K562 (cell line): ENCODE data around the gene CCDC27. TPM values are rescaled to one million over a fixed set of nuclear protein-coding genes. Genes with fewer than 3 reads are reported as not detected.

Experiments used
- E2F3 ChIP-seq: fragments of 250-450 bp; sonication (Bioruptor Pico); IDR thresholded peaks from 2 replicates; pipeline ENCODE4 v1.4.0; 2020; ENCODE audit warnings: mild to moderate bottlenecking
- SP1 ChIP-seq: sonication (generic); formaldehyde crosslinking; IDR thresholded peaks from 2 replicates; pipeline ENCODE4 v1.8.1; 2022; ENCODE audit warnings: mild to moderate bottlenecking, missing genetic modification reagents
- SPI1 ChIP-seq: IDR thresholded peaks from 2 replicates; pipeline ENCODE4 v1.6.1; 2011; ENCODE audit warnings: low read depth, low read length, control low read depth, borderline replicate concordance
- XRCC4 ChIP-seq: IDR thresholded peaks from one replicate; pipeline ENCODE4 v1.6.1; 2011; ENCODE audit not compliant: insufficient read depth, insufficient read length; ENCODE audit errors: extremely low read depth
- ZBTB7A ChIP-seq: IDR thresholded peaks from 2 replicates; pipeline ENCODE4 v1.6.1; 2011; ENCODE audit warnings: low read depth, mild to moderate bottlenecking, low read length, moderate library complexity, borderline replicate concordance; ENCODE audit not compliant: control insufficient read depth
- polyA plus RNA-seq, 8 experiments: library from polyadenylated mRNA; depleted of rRNA in 4 of 8; stranded (reverse) in 5 of 8; unstranded in 3 of 8; fragments of >200 nt; fragmentation: Nextera tagmentation in 2 of 8; fragmentation: Illumina TruSeq in 1 of 8; extraction: Ambion mirVana in 2 of 8; extraction: Trizol in 1 of 8; gene quantifications; 2 replicates each; pipeline versions ENCODE4 v1.2.1 to v1.2.3, GENCODE V29; 2011 to 2014; ENCODE audit warnings: inconsistent platforms in 1 of 8, missing spikeins in 1 of 8
- total RNA-seq, 7 experiments: library from RNA; depleted of rRNA in 6 of 7; stranded (reverse); fragments of >200 nt in 6 of 7; fragmentation: Illumina TruSeq in 2 of 7; extraction: Trizol in 2 of 7; gene quantifications; 2 replicates each; pipeline versions ENCODE4 v1.2.1 to v1.2.3, GENCODE V29; 2011 to 2021; ENCODE audit warnings: low replicate concordance in 1 of 7
- TF ChIP-seq, protein P1 (sequence below): sonication (generic); formaldehyde crosslinking; IDR thresholded peaks from 2 replicates; pipeline ENCODE4 v1.8.0; 2022; ENCODE audit warnings: mild to moderate bottlenecking, missing genetic modification reagents, borderline replicate concordance
- TF ChIP-seq, protein P2 (sequence below): fragments of 250-450 bp; sonication (Bioruptor Pico); IDR thresholded peaks from 2 replicates; pipeline ENCODE4 v1.5.0; 2021; ENCODE audit warnings: mild to moderate bottlenecking, borderline replicate concordance
- TF ChIP-seq, protein P3 (sequence below), 2 experiments: fragments of 450-650 bp; conservative IDR thresholded peaks; 2 replicates each; pipeline ENCODE4 v1.6.1; 2017; ENCODE audit warnings: mild to moderate bottlenecking in 2 of 2, moderate library complexity in 2 of 2
- TF ChIP-seq, protein P4 (sequence below): fragments of 450-650 bp; IDR thresholded peaks from 2 replicates; pipeline ENCODE4 v1.6.1; 2016; ENCODE audit warnings: low read depth

Gene CCDC27
- total and polyA plus RNA-seq, 9 of the 15 experiments (the other 6 are each of a cell fraction or from before 2014, with no cell fraction given), result 0.01 to 0.04 TPM; not detected in 7

DNA sequence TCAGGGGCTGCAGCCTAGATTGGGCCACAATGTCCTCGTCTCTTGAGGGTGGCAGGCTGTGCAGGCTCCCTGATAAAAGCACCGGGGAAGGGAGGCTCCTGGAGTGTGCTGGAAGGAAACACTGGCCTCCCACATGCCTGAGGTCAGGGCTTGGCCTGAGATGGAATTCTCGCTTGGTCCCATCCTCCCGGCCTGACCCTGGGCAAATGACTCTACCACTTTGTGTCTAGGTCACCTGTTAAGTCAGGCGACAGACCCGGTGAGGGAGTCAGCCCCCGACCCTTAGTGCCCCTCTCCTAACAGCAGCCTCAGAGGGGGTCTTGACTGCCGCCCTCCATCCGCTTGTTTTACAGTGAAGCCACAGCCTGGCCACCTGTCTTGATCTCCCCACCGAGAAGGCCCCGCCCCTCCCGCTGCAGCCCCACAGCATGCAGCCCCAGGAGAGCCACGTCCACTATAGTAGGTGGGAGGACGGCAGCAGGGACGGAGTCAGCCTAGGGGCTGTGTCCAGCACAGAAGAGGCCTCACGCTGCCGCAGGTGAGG lies 22.8 kb downstream of the CCDC27 start (continued):
- TF ChIP-seq, protein P1, sequence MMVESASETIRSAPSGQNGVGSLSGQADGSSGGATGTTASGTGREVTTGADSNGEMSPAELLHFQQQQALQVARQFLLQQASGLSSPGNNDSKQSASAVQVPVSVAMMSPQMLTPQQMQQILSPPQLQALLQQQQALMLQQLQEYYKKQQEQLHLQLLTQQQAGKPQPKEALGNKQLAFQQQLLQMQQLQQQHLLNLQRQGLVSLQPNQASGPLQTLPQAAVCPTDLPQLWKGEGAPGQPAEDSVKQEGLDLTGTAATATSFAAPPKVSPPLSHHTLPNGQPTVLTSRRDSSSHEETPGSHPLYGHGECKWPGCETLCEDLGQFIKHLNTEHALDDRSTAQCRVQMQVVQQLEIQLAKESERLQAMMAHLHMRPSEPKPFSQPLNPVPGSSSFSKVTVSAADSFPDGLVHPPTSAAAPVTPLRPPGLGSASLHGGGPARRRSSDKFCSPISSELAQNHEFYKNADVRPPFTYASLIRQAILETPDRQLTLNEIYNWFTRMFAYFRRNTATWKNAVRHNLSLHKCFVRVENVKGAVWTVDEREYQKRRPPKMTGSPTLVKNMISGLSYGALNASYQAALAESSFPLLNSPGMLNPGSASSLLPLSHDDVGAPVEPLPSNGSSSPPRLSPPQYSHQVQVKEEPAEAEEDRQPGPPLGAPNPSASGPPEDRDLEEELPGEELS (CRISPR knock-in tag), result no peak; the same call in 1 of the 2 replicates
- TF ChIP-seq XRCC4 (no peak), SP1 (peak; percentile 49; the same call in 1 of the 2 replicates), E2F3 (CRISPR knock-in tag) (0 out of 2 replicates have a peak, but pooled peaks have one; percentile 33), ZBTB7A (0 out of 2 replicates have a peak, but pooled peaks have one; percentile 62), SPI1 (no peak)
- TF ChIP-seq, protein P2, sequence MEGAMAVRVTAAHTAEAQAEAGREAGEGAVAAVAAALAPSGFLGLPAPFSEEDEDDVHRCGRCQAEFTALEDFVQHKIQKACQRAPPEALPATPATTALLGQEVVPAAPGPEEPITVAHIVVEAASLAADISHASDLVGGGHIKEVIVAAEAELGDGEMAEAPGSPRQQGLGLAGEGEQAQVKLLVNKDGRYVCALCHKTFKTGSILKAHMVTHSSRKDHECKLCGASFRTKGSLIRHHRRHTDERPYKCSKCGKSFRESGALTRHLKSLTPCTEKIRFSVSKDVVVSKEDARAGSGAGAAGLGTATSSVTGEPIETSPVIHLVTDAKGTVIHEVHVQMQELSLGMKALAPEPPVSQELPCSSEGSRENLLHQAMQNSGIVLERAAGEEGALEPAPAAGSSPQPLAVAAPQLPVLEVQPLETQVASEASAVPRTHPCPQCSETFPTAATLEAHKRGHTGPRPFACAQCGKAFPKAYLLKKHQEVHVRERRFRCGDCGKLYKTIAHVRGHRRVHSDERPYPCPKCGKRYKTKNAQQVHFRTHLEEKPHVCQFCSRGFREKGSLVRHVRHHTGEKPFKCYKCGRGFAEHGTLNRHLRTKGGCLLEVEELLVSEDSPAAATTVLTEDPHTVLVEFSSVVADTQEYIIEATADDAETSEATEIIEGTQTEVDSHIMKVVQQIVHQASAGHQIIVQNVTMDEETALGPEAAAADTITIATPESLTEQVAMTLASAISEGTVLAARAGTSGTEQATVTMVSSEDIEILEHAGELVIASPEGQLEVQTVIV (CRISPR knock-in tag), result no peak
- TF ChIP-seq, protein P3, sequence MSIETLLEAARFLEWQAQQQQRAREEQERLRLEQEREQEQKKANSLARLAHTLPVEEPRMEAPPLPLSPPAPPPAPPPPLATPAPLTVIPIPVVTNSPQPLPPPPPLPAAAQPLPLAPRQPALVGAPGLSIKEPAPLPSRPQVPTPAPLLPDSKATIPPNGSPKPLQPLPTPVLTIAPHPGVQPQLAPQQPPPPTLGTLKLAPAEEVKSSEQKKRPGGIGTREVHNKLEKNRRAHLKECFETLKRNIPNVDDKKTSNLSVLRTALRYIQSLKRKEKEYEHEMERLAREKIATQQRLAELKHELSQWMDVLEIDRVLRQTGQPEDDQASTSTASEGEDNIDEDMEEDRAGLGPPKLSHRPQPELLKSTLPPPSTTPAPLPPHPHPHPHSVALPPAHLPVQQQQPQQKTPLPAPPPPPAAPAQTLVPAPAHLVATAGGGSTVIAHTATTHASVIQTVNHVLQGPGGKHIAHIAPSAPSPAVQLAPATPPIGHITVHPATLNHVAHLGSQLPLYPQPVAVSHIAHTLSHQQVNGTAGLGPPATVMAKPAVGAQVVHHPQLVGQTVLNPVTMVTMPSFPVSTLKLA (conservative IDR thresholded peaks at IDR 0.05), result peak; percentile 43 to 76; a peak in 3 of 4 replicates
- TF ChIP-seq, protein P4, sequence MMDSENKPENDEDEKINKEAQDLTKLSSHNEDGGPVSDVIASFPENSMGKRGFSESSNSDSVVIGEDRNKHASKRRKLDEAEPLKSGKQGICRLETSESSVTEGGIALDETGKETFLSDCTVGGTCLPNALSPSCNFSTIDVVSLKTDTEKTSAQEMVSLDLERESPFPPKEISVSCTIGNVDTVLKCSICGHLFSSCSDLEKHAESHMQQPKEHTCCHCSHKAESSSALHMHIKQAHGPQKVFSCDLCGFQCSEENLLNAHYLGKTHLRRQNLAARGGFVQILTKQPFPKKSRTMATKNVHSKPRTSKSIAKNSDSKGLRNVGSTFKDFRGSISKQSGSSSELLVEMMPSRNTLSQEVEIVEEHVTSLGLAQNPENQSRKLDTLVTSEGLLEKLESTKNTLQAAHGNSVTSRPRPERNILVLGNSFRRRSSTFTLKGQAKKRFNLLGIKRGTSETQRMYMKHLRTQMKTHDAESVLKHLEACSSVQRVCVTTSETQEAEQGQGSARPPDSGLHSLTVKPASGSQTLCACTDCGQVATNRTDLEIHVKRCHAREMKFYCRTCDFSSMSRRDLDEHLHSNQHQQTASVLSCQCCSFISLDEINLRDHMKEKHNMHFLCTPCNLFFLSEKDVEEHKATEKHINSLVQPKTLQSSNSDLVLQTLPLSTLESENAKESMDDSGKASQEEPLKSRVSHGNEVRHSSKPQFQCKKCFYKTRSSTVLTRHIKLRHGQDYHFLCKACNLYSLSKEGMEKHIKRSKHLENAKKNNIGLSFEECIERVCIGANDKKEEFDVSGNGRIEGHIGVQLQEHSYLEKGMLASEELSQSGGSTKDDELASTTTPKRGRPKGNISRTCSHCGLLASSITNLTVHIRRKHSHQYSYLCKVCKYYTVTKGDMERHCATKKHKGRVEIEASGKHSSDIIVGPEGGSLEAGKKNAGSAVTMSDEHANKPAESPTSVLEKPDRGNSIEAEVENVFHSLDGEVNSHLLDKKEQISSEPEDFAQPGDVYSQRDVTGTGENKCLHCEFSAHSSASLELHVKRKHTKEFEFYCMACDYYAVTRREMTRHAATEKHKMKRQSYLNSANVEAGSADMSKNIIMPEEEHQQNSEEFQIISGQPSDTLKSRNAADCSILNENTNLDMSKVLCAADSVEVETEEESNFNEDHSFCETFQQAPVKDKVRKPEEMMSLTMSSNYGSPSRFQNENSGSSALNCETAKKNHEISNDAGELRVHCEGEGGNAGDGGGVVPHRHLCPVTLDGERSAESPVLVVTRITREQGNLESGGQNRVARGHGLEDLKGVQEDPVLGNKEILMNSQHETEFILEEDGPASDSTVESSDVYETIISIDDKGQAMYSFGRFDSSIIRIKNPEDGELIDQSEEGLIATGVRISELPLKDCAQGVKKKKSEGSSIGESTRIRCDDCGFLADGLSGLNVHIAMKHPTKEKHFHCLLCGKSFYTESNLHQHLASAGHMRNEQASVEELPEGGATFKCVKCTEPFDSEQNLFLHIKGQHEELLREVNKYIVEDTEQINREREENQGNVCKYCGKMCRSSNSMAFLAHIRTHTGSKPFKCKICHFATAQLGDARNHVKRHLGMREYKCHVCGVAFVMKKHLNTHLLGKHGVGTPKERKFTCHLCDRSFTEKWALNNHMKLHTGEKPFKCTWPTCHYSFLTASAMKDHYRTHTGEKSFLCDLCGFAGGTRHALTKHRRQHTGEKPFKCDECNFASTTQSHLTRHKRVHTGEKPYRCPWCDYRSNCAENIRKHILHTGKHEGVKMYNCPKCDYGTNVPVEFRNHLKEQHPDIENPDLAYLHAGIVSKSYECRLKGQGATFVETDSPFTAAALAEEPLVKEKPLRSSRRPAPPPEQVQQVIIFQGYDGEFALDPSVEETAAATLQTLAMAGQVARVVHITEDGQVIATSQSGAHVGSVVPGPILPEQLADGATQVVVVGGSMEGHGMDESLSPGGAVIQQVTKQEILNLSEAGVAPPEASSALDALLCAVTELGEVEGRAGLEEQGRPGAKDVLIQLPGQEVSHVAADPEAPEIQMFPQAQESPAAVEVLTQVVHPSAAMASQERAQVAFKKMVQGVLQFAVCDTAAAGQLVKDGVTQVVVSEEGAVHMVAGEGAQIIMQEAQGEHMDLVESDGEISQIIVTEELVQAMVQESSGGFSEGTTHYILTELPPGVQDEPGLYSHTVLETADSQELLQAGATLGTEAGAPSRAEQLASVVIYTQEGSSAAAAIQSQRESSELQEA, result no peak
